Activated CD8-positive, alpha-beta T cell treated with anti-CD3 and anti-CD28 coated beads, Interleukin-2, amount 10 ng/mL, durations not matched to agents 7 days and 5 days (primary cell): ENCODE results near the gene LRRTM4. TPM values are rescaled to one million over a fixed set of nuclear protein-coding genes. Genes with fewer than 3 reads are reported as not detected.

ENCODE experiments used
- ATAC-seq: fragments of 150-1000 bp; cut with Tn5 transposase; one replicate; pipeline ENCODE4 v1.10.0; 2021; ENCODE audit warnings: moderate library complexity
- CTCF ChIA-PET: fragments of 350-600 bp; sonication (Branson Sonifier 250); formaldehyde crosslinking; loops from one replicate; lab custom pipeline; 2021; ENCODE audit warnings: antibody characterized with exemption; lab: Charles Lee
- POLR2A ChIA-PET: fragments of 350-600 bp; sonication (Branson Sonifier 250); formaldehyde crosslinking; loops from one replicate; lab custom pipeline; 2021; ENCODE audit warnings: antibody characterized with exemption; lab: Charles Lee
- DNase-seq: peaks from one replicate; pipeline ENCODE4 v3.0.0-alpha.2; 2020
- H3K27ac Mint-ChIP-seq: one replicate; pipeline ENCODE4 v1.8.0; 2021; ENCODE audit warnings: mild to moderate bottlenecking, mixed read lengths
- H3K27me3 Mint-ChIP-seq: one replicate; pipeline ENCODE4 v1.8.0; 2021; ENCODE audit warnings: low read depth, mixed read lengths
- H3K36me3 Mint-ChIP-seq: one replicate; pipeline ENCODE4 v1.8.0; 2021; ENCODE audit warnings: low read depth, mixed read lengths
- H3K4me1 Mint-ChIP-seq: one replicate; pipeline ENCODE4 v1.8.0; 2021; ENCODE audit warnings: low read depth, mixed read lengths
- H3K4me3 Mint-ChIP-seq: one replicate; pipeline ENCODE4 v1.8.0; 2021; ENCODE audit warnings: mild to moderate bottlenecking, mixed read lengths
- H3K9me3 Mint-ChIP-seq: one replicate; pipeline ENCODE4 v1.8.0; 2022; ENCODE audit warnings: mixed read lengths; ENCODE audit not compliant: insufficient read depth
- total RNA-seq, 2 experiments: library from RNA; stranded (reverse); gene quantifications; one replicate each; pipeline ENCODE4 v1.2.3, GENCODE V29; 2021

LRRTM4 gene
- total RNA-seq, 2 experiments from 2014 or later = not detected

DNA sequence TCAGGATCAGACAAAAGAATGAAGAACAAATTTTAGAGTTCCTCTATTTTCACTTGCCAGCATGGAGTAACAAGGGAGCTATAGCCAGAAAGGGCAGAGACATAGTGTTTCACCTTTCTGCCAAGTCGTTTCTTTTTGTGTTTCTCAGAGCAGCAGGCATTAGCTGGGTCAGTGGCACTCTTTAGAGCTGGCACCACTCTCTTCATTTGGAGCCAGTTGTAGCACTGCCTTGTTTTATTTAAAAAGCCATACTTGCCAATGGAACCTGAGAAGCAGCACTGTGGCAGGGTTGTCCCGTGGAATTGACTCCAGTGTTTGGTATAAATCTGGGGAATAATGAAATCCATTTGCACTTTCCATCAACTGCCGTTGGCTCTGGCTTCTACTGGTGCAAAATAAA lies 64.0 kb downstream of the LRRTM4 start:
- Mint-ChIP-seq H3K36me3 (no peaks in the 10 kb centered on the region), H3K27me3 (no peaks in the 10 kb centered on the region), H3K4me3 (no peak overlapping the region), H3K9me3 (no peaks in the 10 kb centered on the region), H3K4me1 (no peaks in the 10 kb centered on the region), H3K27ac (no peak overlapping the region)
- ChIA-PET POLR2A (no interaction called here), CTCF (no interaction called here)
- DNase-seq (no peak), ATAC-seq (no peak)

DNA sequence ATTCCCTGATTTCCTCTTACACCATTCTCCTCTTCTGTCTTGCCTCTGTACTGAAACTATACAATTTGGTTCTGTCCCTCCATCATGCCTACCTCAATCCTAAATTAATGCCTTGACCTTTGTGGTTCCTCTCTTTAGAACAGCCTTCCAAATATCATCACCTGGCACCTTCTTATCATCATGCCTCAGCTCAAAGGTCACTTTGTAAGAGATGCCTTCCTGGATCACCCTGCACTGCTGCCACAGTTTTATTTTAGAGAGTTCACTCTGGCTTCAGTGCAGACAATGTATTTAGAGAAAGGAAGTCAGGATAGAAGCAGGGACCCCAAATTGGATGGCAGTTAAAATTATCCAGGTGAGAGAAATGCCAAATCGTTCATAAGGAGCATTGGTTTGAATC lies 64.5 kb downstream of the LRRTM4 start:
- H3K27ac Mint-ChIP-seq = no peak overlapping the region
- DNase-seq = no peak
- H3K4me1 Mint-ChIP-seq = no peaks in the 10 kb centered on the region
- ChIA-PET CTCF (no interaction called here), POLR2A (no interaction called here)
- no peaks in the 10 kb centered on the region for H3K9me3 Mint-ChIP-seq
- no peak for ATAC-seq
- H3K36me3 Mint-ChIP-seq = no peaks in the 10 kb centered on the region
- H3K4me3 Mint-ChIP-seq = no peak overlapping the region
- H3K27me3 Mint-ChIP-seq = no peaks in the 10 kb centered on the region

DNA sequence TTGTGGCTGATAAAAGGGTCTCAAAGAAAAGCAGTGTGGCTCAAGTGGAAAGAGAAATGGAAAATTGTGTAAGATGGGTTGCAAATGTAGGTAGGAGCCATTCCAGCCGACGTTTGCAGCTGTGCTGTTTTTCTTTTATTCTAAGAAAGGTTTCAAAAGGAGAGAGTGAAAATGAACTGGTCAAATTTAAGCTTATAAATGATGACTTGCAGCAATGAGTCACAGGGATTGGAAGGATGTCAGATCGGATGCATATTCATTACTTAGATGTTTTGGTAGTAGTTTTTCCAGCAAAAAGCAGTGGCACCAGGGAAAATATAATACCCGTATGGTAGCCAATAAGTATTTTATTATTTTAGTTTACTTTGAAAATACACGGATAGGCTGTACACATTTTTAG lies 79.1 kb downstream of the LRRTM4 start:
- Mint-ChIP-seq H3K36me3 (no peaks in the 10 kb centered on the region), H3K27ac (no peak overlapping the region), H3K4me3 (no peak overlapping the region), H3K4me1 (no peaks in the 10 kb centered on the region), H3K9me3 (peaks cover 6% of the 10 kb centered on the region), H3K27me3 (no peaks in the 10 kb centered on the region)
- ChIA-PET POLR2A (no interaction called here), CTCF (no interaction called here)
- ATAC-seq = no peak
- no peak for DNase-seq

DNA sequence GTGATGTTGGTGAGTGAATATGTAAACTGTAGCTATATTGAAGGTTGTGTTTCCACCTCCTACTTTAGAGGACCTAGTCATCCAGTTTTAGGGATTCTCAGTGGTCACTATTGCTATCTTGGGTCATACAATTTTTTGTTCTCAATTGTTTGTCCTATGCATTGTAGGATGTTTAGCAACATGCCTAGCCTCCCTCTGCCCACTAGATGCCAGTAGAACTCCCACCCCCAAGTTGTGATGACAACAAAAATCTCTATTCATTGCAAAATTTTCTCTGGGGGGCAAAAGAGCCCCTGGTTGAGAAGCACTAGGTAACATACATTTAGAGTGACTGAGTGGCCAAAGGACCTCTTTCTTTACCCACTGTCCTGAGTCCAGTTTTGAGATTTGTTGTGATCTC lies 87.3 kb downstream of the LRRTM4 start:
- H3K27me3 Mint-ChIP-seq = no peaks in the 10 kb centered on the region
- ATAC-seq (no peak), DNase-seq (no peak)
- H3K4me1 Mint-ChIP-seq = no peaks in the 10 kb centered on the region
- no peak overlapping the region for H3K4me3 Mint-ChIP-seq
- H3K36me3 Mint-ChIP-seq = no peaks in the 10 kb centered on the region
- peaks cover 15% of the 10 kb centered on the region for H3K9me3 Mint-ChIP-seq
- ChIA-PET CTCF (no interaction called here), POLR2A (no interaction called here)
- no peak overlapping the region for H3K27ac Mint-ChIP-seq

DNA sequence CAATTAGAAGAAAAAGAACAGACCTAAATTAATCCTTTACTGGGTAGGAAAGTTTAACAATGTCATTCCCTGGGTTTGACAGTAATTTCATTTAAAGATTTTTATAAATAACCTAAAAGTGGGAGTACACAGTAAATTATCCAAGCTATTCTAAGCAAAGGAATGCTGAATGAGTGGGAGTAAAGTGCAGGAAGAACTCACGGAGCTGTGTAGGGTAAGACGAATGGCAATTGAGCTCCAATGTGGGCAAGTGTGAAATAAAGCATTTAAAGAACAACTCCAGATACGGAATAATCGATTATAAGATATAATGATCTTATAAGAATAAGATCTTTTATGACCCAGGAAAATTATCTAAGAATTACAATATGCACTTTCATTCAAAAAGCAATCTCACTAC lies 93.2 kb downstream of the LRRTM4 start:
- Mint-ChIP-seq H3K4me1 (no peaks in the 10 kb centered on the region), H3K9me3 (peaks cover 25% of the 10 kb centered on the region), H3K36me3 (no peaks in the 10 kb centered on the region), H3K27ac (no peak overlapping the region), H3K4me3 (no peak overlapping the region), H3K27me3 (no peaks in the 10 kb centered on the region)
- no peak for ATAC-seq
- CTCF ChIA-PET = no interaction called here
- POLR2A ChIA-PET = no interaction called here
- no peak for DNase-seq

DNA sequence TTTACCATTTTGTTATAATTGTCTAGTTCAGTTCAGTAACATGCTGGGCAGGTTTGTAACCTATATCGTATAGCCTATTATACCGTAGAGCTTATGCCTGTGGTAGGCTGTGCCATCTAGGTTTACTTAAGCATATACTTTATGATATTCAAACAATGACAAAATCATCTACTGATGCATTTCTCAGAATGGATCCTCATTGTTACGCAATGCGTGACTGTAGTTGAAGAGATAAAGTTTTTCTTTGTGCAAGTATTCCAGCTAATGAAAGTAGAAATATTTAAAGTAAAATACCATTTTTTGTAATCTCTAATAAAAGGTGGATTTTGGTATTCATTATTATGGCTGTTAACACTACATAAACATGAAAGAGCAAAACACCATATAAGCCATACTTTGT lies 100.2 kb downstream of the LRRTM4 start:
- ChIA-PET POLR2A (no interaction called here), CTCF (no interaction called here)
- Mint-ChIP-seq H3K4me3 (no peak overlapping the region), H3K9me3 (peaks cover 11% of the 10 kb centered on the region), H3K27ac (no peak overlapping the region), H3K36me3 (no peaks in the 10 kb centered on the region), H3K4me1 (no peaks in the 10 kb centered on the region), H3K27me3 (no peaks in the 10 kb centered on the region)
- DNase-seq (no peak), ATAC-seq (no peak)

DNA sequence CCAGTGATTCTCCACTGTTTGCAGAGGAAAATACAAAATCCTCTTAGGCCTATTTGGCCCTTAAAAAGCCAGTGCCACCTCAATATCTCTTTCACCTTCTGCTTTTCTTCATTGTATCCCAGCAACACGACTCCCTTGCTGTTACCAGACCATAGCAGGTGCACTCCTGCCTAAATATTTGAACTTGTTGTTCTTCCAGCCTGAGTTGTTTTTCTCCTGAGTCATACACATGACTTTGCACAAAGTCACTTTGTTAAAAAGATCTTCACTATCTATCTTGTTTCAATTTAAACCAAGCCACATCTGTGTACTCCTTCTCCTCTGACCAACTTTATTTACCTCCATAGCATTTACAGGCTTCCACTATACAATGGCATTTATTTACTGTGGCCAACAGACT lies 103.6 kb downstream of the LRRTM4 start:
- Mint-ChIP-seq H3K36me3 (no peaks in the 10 kb centered on the region), H3K4me1 (no peaks in the 10 kb centered on the region), H3K27ac (no peak overlapping the region), H3K27me3 (no peaks in the 10 kb centered on the region), H3K4me3 (no peak overlapping the region), H3K9me3 (peaks cover 8% of the 10 kb centered on the region)
- ATAC-seq (no peak), DNase-seq (no peak)
- ChIA-PET CTCF (no interaction called here), POLR2A (no interaction called here)

DNA sequence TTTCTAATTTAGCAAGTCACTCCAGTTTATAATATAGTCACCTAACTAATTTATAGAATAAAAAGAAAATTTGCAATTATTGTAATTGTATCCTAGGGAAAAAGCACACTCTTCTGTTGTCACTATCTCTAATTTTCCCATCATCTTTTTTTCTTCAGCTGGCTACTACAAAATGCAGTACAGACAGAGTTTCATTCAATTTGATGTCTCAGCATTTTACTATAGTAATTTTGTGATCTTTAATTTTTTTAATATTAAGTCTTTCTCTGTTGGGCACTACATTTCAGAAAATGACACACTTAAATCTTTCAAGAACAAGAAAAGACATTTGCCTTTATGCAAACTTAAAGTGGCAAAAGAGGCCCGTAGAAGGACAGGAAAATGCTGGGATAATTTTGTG lies 118.0 kb downstream of the LRRTM4 start:
- no peak for ATAC-seq

DNA sequence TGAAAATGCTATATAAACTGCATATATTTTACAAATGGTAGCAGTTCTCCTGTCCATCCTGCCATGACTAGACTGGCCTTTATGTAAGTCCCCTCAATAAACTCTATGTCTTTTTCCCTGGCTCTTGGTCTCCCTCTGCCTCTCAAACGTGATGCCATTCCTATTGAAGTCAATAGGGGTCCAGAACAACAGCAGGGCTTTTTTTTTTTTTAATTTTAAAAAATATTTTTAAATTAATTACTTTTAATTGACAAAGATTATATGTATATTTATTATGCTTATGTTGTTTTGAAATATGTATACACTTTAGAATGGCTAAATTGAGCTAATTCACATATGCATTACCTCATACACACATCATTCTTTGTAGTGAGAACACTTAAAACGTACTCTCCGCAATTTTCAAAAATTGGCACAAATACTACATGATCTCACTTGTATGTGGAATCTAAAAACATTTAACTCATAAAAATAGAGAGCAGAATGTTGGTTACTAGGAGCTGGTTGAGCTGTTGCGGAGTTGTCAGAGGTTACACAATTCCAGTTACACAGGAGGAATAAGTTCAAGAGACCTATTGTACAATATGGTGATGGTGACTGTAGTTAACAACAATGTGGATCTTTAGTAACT lies 123.1 kb downstream of the LRRTM4 start:
- Mint-ChIP-seq H3K4me1 (no peaks in the 10 kb centered on the region), H3K9me3 (peaks cover 13% of the 10 kb centered on the region), H3K36me3 (no peaks in the 10 kb centered on the region), H3K27me3 (no peaks in the 10 kb centered on the region), H3K27ac (no peak overlapping the region), H3K4me3 (no peak overlapping the region)
- ATAC-seq (no peak), DNase-seq (no peak)
- ChIA-PET POLR2A (no interaction called here), CTCF (no interaction called here)

More for the DNA sequence above, 118.0 kb downstream of the LRRTM4 start:
- H3K36me3 Mint-ChIP-seq = no peaks in the 10 kb centered on the region
- H3K9me3 Mint-ChIP-seq = peaks cover 13% of the 10 kb centered on the region
- no peak overlapping the region for H3K4me3 Mint-ChIP-seq
- no peaks in the 10 kb centered on the region for H3K4me1 Mint-ChIP-seq
- no peak for DNase-seq
- CTCF ChIA-PET = no interaction called here
- POLR2A ChIA-PET = no interaction called here
- H3K27ac Mint-ChIP-seq = no peak overlapping the region
- no peaks in the 10 kb centered on the region for H3K27me3 Mint-ChIP-seq

DNA sequence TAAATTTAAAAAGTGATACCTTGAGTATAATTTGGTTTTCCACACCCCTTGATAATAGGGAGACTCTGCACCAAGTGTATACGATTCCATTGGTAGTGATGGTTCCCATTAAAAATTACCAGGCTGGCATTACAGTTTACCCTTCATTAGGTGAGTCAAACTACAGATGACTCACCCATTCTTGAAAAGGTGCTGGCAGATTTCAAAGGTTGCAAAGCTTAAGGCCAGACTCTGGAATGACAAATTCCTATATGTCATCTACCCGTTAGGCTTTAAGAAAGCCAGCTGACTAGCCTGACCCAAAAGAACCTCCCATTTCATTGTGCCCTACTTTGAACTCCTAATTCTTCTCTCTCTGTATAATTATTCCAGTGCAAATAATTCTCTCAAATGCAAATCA lies 124.4 kb downstream of the LRRTM4 start:
- Mint-ChIP-seq H3K36me3 (no peaks in the 10 kb centered on the region), H3K4me3 (no peak overlapping the region), H3K27ac (no peak overlapping the region), H3K4me1 (no peaks in the 10 kb centered on the region), H3K9me3 (peaks cover 13% of the 10 kb centered on the region), H3K27me3 (no peaks in the 10 kb centered on the region)
- ATAC-seq (no peak), DNase-seq (no peak)
- POLR2A ChIA-PET = no interaction called here
- CTCF ChIA-PET = no interaction called here

DNA sequence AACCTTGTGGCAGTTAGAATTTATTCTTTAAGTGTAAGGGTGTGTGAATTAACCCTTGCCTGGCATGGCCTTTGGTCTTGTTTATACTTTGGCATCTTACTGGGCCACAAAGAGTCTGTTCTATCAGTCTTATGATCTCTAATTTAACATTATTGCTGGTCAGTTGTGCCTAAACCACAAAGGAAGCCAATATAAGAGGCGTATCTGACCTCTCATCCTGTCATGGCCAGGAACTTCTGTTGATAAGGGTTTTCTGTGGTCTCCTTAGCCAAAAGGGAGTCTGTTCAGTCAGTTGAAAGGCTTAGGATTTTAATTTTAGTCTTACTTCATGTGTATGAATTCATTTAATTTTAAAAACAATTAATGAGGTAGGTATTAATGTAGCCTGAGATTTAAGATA lies 127.2 kb downstream of the LRRTM4 start:
- no peak for DNase-seq
- Mint-ChIP-seq H3K36me3 (no peaks in the 10 kb centered on the region), H3K27me3 (no peaks in the 10 kb centered on the region), H3K4me1 (no peaks in the 10 kb centered on the region), H3K9me3 (peaks cover 6% of the 10 kb centered on the region), H3K4me3 (no peak overlapping the region), H3K27ac (no peak overlapping the region)
- CTCF ChIA-PET = no interaction called here
- POLR2A ChIA-PET = no interaction called here
- ATAC-seq = no peak

DNA sequence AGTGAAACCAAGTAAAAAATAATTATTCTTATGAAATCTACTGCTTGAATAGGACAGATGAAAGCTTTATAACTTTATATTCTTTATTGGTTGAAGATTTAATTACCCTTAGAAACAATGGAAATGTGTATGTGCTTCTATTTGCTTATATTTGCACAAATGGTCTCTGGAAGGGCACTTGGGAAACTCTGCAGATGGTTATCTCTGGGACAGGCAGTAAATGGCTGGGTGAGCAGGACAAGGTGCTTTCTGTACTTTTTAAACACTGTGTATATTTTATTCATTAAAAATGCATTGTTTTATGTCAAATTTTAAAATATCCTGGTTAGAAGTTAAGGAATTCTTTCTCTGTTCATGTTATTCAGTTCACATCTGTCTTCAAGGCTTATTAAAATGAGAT lies 131.1 kb downstream of the LRRTM4 start:
- ChIA-PET CTCF (no interaction called here), POLR2A (no interaction called here)
- Mint-ChIP-seq H3K36me3 (no peaks in the 10 kb centered on the region), H3K4me3 (no peak overlapping the region), H3K4me1 (no peaks in the 10 kb centered on the region), H3K27ac (no peak overlapping the region), H3K9me3 (no peaks in the 10 kb centered on the region), H3K27me3 (no peaks in the 10 kb centered on the region)
- no peak for ATAC-seq
- no peak for DNase-seq

DNA sequence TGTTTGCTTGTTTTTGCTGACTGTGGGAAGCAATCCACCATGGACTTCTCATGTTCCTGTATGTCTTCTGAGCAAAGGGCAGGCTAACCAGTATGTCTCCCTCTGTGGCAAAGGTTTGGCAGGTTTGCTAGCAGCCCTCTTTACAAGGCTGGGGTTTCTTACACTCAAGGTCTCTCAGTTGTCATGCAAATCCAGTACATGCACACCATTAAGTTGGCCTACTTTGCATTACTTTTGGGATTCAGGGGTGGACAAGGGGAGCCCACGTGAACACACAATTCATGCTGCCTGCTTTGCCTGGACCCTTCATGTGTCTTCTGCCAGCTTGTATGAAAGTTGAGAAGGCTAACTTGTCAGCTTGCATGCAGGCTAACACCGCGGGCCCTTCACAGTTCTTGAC lies 134.9 kb downstream of the LRRTM4 start:
- H3K27ac Mint-ChIP-seq = no peak overlapping the region
- H3K4me1 Mint-ChIP-seq = no peaks in the 10 kb centered on the region
- CTCF ChIA-PET = no interaction called here

More for the DNA sequence above, 134.9 kb downstream of the LRRTM4 start:
- H3K36me3 Mint-ChIP-seq = no peaks in the 10 kb centered on the region
- POLR2A ChIA-PET = no interaction called here
- DNase-seq (no peak), ATAC-seq (no peak)
- no peaks in the 10 kb centered on the region for H3K27me3 Mint-ChIP-seq
- H3K9me3 Mint-ChIP-seq = peaks cover 3% of the 10 kb centered on the region
- no peak overlapping the region for H3K4me3 Mint-ChIP-seq
